Left lung (tissue), 10 donors: ENCODE results near the gene SLC7A8. TPM values are rescaled to one million over a fixed set of nuclear protein-coding genes. Genes with fewer than 3 reads are reported as not detected.

Source experiments
- ATAC-seq: fragments of 200-7000 bp; cut with Tn5 transposase; one replicate; pipeline ENCODE4 v1.9.1; 2020; ENCODE audit warnings: moderate library complexity
- DNase-seq, 4 donors: peaks; one replicate each; pipeline ENCODE4 v3.0.0-alpha.2; 2013 to 2020
- H3K27ac ChIP-seq, 2 donors: fragments of 200-600 bp; sonication (generic) in 1 of 2; one replicate each; pipeline versions ENCODE4 v1.5.0 to v1.8.0; 2020 to 2021
- H3K27me3 ChIP-seq, 2 donors: fragments of 200-600 bp; sonication (generic) in 1 of 2; one replicate each; pipeline versions ENCODE4 v1.5.0 to v1.8.0; 2020 to 2021
- H3K36me3 ChIP-seq, 2 donors: fragments of 200-600 bp; sonication (generic) in 1 of 2; one replicate each; pipeline versions ENCODE4 v1.5.0 to v1.8.0; 2020 to 2021
- H3K4me1 ChIP-seq, 2 donors: fragments of 200-600 bp; one replicate each; pipeline ENCODE4 v1.8.0; 2021
- H3K4me3 ChIP-seq, 2 donors: fragments of 200-600 bp; sonication (generic) in 1 of 2; one replicate each; pipeline versions ENCODE4 v1.5.0 to v1.8.0; 2020 to 2021; ENCODE audit warnings: mild to moderate bottlenecking in 1 of 2
- H3K9me3 ChIP-seq, 2 donors: fragments of 200-600 bp; sonication (generic) in 1 of 2; one replicate each; pipeline versions ENCODE4 v1.5.0 to v1.8.0; 2020 to 2021
- intact Hi-C, 2 donors: fragments of 100-400 bp; cut with DNase I; formaldehyde crosslinking; loops; one replicate each; pipeline versions ENCODE4 v1.11.2 to v1.14.2; 2022
- polyA plus RNA-seq, 6 donors: library from polyadenylated mRNA; unstranded; fragments of 120-200 nt; gene quantifications; one replicate each; pipeline ENCODE4 v1.2.1, GENCODE V29; 2013; ENCODE audit not compliant: insufficient read length in 6 of 6
- total RNA-seq, 2 donors: library from RNA; stranded (reverse); fragmentation: NEBNext Ultra II Directional; extraction: Animal tissue kit (Norgen Biotek cat#: 25700); gene quantifications; one replicate each; pipeline ENCODE4 v1.2.1, GENCODE V29; 2021
- TF ChIP-seq, protein P1 (sequence below), 2 donors: fragments of 200-600 bp; sonication (generic) in 1 of 2; IDR thresholded peaks; one replicate each; pipeline versions ENCODE4 v1.5.0 to v1.8.0; 2021; ENCODE audit warnings: antibody characterized with exemption in 2 of 2
- donor health status: DM: no; HTN: yes; CAD: no.
- donor health status: DM: no; HTN: no; CAD: no.

Gene SLC7A8
- total and polyA plus RNA-seq, 8 donors: 38.5 to 153 (median 124) TPM

DNA sequence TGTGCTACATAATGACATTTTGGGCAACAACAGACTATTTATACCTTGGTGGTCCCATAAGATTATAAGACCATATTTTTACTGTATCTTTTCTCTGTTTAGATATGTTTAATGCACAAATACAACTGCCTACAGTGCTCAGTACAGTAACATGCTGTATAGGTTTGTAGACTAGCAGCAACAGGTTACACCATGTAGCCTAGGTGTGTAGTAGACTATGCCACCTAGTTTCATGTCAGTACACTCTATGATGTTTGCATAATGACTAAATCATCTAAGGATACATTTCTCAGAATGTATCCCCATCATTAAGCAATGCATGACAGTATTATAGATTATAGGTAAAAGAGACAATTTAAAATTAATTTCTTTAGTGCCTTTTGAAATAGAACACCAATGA lies 33.7 kb downstream of the SLC7A8 start:
- H3K9me3 ChIP-seq: no peaks in the 10 kb centered on the region
- H3K36me3 ChIP-seq: no peaks in the 10 kb centered on the region
- ATAC-seq (no peak), DNase-seq (no peak)
- H3K27me3 ChIP-seq: no peaks in the 10 kb centered on the region
- TF ChIP-seq, protein P1, sequence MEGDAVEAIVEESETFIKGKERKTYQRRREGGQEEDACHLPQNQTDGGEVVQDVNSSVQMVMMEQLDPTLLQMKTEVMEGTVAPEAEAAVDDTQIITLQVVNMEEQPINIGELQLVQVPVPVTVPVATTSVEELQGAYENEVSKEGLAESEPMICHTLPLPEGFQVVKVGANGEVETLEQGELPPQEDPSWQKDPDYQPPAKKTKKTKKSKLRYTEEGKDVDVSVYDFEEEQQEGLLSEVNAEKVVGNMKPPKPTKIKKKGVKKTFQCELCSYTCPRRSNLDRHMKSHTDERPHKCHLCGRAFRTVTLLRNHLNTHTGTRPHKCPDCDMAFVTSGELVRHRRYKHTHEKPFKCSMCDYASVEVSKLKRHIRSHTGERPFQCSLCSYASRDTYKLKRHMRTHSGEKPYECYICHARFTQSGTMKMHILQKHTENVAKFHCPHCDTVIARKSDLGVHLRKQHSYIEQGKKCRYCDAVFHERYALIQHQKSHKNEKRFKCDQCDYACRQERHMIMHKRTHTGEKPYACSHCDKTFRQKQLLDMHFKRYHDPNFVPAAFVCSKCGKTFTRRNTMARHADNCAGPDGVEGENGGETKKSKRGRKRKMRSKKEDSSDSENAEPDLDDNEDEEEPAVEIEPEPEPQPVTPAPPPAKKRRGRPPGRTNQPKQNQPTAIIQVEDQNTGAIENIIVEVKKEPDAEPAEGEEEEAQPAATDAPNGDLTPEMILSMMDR (IDR thresholded peaks at IDR 0.05): no peak
- H3K4me3 ChIP-seq: no peak overlapping the region
- intact Hi-C loops: no loop called here
- H3K4me1 ChIP-seq: peaks cover 12 to 29% of the 10 kb centered on the region in 2 donors
- H3K27ac ChIP-seq: no peak overlapping the region

DNA sequence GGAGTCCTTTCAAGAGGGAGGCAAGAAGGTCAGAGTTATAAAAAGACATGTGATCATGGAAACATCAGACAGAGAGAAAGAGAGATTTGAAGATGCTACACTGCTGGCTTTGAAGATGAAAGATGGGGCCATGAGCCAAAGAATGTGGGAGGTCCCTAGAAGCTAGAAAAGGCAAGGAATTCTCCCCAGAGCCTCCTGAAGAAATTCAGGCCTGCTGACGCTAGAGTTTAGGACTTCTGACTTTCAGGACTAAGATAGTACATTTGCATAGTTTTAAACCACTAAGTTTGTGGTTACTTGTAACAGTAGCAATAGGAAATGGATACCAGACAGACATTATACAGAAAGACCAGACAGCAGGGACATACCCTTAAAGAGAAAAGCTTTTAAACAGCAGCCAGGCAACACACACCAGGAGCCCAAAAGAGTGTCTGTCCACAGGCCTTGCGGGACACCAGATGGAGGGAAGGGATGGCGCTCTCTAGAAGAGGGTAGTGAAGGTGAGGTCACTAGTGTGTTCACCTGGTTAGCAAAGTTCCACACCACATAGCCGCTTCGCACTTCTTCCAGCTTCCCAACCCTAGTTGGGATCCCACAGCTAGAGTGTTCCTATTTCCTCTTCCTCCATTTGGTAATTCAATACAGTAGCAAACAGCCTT lies 34.7 kb downstream of the SLC7A8 start:
- no peak for DNase-seq
- Histone ChIP-seq H3K27ac (no peak overlapping the region), H3K27me3 (no peaks in the 10 kb centered on the region), H3K4me3 (no peak overlapping the region), H3K9me3 (no peaks in the 10 kb centered on the region), H3K4me1 (peaks cover 8 to 19% of the 10 kb centered on the region in 2 donors), H3K36me3 (no peaks in the 10 kb centered on the region)
- intact Hi-C loops: no loop called here
- TF ChIP-seq, protein P1 (IDR thresholded peaks at IDR 0.05): no peak
- no peak for ATAC-seq

DNA sequence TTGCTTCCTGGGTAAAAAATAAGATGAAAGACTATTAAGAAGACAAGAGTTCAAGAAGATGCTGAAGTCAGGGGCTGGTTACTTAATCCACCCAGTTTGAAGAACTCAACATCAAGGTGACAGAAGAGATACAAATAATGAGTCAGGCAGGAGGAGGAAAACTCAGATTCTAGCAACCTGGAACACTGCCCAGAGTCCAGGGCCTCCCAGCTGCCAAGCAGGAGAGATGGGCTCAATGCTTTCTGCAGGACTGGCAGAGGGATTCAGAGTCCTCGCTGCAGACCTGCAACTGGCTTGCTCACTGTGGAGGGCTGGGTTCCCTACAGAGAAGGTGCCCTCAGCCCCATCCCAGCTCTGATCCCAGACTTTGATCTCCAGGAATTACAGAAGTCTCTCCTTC lies 35.8 kb downstream of the SLC7A8 start:
- peaks cover 0 to 10% of the 10 kb centered on the region in 2 donors for H3K4me1 ChIP-seq
- H3K9me3 ChIP-seq: no peaks in the 10 kb centered on the region
- intact Hi-C loops: no loop called here
- no peaks in the 10 kb centered on the region for H3K27me3 ChIP-seq
- no peaks in the 10 kb centered on the region for H3K36me3 ChIP-seq
- no peak for DNase-seq
- H3K4me3 ChIP-seq: no peak overlapping the region
- no peak for ATAC-seq
- TF ChIP-seq, protein P1 (IDR thresholded peaks at IDR 0.05): no peak
- H3K27ac ChIP-seq: no peak overlapping the region

DNA sequence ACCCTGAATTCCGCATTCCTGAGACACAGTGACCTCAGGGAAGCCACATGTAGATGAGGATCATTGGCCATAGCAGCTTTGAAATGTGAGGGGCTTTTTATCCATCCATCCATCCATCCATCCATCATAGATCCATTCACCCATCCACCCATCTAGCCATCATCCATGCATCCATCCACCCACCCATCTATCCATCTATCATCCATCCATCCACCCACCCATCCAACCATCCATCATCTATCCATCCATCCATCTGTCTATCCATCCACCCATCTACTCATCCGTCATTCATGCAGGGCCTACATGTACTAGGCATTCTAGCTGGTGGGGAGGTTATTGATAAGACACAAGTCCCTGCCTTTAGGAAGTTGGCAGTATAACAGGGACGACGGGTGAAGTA lies 36.5 kb downstream of the SLC7A8 start:
- ATAC-seq: no peak
- H3K27ac ChIP-seq: no peak overlapping the region
- intact Hi-C loops: no loop called here
- H3K4me1 ChIP-seq: peaks cover 7 to 10% of the 10 kb centered on the region in 2 donors
- H3K9me3 ChIP-seq: no peaks in the 10 kb centered on the region
- no peak for DNase-seq
- H3K4me3 ChIP-seq: no peak overlapping the region
- no peaks in the 10 kb centered on the region for H3K27me3 ChIP-seq
- TF ChIP-seq, protein P1 (IDR thresholded peaks at IDR 0.05): no peak
- no peaks in the 10 kb centered on the region for H3K36me3 ChIP-seq

DNA sequence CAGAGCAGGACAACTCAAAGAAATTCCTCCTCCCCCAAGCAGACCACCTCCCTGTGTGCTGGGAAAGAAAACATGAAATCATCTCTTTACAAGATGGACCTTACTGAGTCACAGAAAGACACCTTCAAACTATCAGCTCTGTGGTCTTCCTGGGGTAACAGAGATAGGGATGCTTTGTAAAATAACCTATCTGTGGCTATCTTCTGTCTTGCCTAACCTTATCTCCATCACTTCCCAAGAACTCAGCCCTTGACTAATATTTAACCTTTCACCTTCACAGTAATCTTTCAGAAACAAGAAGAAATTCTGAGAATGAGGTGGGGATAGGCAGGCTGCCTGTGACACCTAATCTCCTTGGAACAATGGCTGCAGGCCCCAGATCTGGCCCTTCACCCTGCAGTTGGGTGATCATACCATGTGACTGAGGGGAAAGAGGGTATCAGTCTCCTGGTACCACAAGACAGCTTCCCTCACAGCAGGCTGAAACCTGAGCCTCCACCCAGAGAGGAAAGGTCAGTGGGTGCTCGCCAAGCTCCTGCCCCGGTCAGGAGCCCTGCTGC lies 37.0 kb downstream of the SLC7A8 start:
- Histone ChIP-seq H3K9me3 (no peaks in the 10 kb centered on the region), H3K4me1 (peaks cover 10% of the 10 kb centered on the region in 2 donors), H3K27me3 (no peaks in the 10 kb centered on the region), H3K27ac (no peak overlapping the region), H3K4me3 (no peak overlapping the region), H3K36me3 (no peaks in the 10 kb centered on the region)
- TF ChIP-seq, protein P1 (IDR thresholded peaks at IDR 0.05): no peak
- ATAC-seq: no peak
- DNase-seq: no peak
- intact Hi-C loops: no loop called here
